H54 (cell line): Measurements from ENCODE around the gene WFS1.

ENCODE experiments used
- DNase-seq: peaks from one replicate; pipeline ENCODE4 v3.0.0; 2011; ENCODE audit warnings: low spot score, mixed read lengths; ENCODE audit not compliant: insufficient read length
- FAIRE-seq: peaks from 3 replicates; lab custom pipeline; 2011; peaks lifted over from hg19 to GRCh38; lab: Jason Lieb, UNC
- POLR2A ChIP-seq: IDR thresholded peaks from 2 replicates; pipeline ENCODE4 v1.6.1; 2011; ENCODE audit warnings: low read depth, mild to moderate bottlenecking, low read length

WFS1 gene

DNA sequence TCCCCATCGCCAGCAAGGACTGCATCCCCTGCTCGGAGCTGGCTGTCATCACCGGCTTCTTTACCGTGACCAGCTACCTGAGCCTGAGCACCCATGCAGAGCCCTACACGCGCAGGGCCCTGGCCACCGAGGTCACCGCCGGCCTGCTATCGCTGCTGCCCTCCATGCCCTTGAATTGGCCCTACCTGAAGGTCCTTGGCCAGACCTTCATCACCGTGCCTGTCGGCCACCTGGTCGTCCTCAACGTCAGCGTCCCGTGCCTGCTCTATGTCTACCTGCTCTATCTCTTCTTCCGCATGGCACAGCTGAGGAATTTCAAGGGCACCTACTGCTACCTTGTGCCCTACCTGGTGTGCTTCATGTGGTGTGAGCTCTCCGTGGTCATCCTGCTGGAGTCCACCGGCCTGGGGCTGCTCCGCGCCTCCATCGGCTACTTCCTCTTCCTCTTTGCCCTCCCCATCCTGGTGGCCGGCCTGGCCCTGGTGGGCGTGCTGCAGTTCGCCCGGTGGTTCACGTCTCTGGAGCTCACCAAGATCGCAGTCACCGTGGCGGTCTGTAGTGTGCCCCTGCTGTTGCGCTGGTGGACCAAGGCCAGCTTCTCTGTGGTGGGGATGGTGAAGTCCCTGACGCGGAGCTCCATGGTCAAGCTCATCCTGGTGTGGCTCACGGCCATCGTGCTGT is 31.5 kb downstream of the WFS1 start:
- DNase-seq (no peak), FAIRE-seq (no peak)
- no peak for TF ChIP-seq POLR2A

DNA sequence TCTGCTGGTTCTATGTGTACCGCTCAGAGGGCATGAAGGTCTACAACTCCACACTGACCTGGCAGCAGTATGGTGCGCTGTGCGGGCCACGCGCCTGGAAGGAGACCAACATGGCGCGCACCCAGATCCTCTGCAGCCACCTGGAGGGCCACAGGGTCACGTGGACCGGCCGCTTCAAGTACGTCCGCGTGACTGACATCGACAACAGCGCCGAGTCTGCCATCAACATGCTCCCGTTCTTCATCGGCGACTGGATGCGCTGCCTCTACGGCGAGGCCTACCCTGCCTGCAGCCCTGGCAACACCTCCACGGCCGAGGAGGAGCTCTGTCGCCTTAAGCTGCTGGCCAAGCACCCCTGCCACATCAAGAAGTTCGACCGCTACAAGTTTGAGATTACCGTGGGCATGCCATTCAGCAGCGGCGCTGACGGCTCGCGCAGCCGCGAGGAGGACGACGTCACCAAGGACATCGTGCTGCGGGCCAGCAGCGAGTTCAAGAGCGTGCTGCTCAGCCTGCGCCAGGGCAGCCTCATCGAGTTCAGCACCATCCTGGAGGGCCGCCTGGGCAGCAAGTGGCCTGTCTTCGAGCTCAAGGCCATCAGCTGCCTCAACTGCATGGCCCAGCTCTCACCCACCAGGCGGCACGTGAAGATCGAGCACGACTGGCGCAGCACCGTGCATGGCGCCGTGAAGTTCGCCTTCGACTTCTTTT is 32.2 kb downstream of the WFS1 start:
- no peak for DNase-seq
- no peak for FAIRE-seq
- no peak for TF ChIP-seq POLR2A

DNA sequence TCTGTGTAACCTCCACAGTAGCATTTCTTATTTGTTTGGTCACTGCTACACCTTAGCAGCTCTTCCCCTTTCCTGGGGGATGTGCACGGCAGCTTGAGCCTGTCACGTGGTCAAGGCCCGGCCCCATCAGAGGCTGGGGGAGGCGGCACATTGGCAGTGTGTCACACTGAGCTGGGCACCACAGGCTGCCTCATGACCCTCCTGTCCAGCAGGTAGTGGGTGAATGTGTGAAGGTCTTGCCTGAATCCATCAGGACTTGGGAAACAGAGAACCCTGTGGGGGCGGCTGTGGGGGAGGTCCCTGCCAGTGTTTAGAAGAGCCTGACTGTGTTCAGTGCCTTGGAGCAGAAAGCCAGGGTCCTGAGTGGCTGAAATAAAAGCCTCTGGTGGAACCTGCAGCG is 33.2 kb downstream of the WFS1 start:
- TF ChIP-seq POLR2A = no peak
- DNase-seq (no peak), FAIRE-seq (no peak)

DNA sequence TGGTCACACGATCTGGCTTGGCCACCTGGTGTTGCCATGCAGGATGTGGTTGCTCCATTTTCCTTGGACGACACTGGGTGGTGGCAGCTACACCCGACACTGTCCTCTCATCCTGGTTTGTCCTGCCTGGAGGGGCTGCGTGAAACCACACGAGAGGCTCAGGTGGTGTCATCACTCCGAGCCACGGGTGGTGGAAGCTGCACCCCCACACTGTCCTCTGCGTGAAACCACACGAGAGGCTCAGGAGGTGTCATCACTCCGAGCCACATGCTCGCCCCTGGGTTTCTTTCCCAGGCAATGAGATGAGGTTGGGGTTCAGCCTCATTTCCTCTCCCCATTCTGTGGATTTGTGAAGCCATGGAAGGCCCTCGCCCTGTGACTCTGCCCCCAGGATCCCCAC is 34.3 kb downstream of the WFS1 start:
- no peak for FAIRE-seq
- DNase-seq = no peak
- TF ChIP-seq POLR2A = no peak

DNA sequence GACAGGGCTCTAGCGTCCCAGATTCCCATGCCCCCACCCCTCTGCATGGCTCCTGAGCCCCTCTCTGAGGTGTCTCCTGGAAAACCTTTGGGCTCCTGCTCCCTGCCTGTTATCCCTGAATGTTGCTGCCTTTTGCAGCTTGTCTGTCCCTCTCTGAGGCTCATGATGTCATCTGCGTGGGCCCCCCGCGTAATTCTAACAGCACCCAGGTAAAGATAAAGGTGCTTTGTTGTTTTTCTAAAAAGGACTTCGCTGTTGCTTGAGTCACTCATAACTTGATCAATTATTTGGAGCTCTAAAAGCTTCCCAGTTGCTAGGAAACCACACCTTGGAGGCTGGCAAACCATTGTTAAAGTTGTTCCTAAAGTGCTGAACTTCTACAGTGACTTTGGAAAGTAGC is 36.6 kb downstream of the WFS1 start:
- no peak for FAIRE-seq
- no peak for TF ChIP-seq POLR2A
- no peak for DNase-seq

DNA sequence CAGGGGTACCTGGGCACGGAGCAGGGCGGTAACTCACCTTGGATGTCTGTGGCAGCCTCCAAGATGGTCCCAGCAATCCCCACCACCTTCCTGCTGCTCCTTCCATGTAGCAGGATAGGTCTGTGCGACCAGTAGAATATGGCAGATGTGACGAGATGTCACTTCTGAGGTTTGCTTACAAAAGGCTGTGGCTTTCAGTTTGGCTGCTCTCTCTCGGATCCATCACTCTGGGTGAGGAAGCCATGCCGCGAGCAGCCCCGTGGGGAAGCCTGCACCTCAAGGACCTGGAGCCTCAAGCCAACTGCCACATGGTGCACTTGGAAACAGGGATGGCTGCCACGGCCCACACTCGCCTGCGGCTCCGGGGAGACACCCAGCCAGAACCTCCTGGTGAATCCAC is 37.6 kb downstream of the WFS1 start:
- TF ChIP-seq POLR2A = no peak
- DNase-seq = no peak
- FAIRE-seq = no peak

DNA sequence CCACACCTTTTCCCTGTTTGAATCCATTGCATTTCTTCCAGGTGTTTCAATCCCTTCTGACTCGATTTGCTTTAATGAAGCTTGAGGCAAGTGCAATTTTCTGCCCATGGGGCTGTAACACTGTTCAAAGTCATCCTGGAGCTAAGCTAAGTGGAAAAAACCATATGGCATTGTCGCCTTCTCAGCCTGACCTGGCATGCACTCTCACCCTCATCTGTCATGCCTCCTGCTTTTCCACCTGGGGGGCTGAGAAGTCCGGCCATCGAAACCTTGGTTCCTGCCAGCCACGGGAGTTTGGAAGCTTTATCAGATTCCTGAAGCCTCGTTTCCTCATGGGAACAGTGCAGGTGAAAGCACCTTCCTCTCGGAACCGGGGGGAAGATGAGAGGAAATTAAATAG is 38.2 kb downstream of the WFS1 start:
- FAIRE-seq = no peak
- no peak for TF ChIP-seq POLR2A
- DNase-seq = no peak

DNA sequence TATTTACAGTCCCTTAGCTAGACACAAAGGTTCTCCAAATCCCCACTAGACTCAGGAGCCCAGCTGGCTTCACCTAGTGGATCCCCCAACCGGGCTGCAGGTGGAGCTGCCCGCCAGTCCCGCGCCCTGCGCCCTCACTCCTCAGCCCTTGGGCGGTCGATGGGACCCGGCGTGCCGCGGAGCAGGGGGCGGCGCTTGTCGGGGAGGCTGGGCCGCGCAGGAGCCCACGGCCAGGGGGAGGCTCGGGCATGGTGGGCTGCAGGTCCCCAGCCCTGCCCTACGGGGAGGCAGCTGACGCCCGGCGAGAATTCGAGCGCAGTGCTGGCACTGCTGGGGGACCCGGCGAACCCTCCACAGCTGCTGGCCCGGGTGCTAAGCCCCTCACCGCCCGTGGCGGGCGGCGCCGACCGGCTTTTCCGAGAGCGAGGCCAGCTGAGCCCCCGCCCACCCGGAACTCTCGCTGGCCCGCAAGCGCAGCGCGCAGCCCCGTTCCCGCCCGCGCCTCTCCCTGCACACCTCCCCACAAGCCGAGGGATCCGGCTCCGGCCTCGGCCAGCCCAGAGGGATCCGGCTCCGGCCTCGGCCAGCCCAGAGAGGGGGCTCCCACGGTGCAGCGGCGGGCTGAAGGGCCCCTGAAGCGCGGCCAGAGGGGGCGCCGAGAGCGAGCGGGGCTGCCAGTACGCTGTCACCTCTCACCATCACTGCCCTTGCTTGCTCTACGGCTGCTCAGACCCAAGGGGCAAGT is 39.4 kb downstream of the WFS1 start:
- FAIRE-seq = no peak
- DNase-seq = no peak
- no peak for TF ChIP-seq POLR2A

DNA sequence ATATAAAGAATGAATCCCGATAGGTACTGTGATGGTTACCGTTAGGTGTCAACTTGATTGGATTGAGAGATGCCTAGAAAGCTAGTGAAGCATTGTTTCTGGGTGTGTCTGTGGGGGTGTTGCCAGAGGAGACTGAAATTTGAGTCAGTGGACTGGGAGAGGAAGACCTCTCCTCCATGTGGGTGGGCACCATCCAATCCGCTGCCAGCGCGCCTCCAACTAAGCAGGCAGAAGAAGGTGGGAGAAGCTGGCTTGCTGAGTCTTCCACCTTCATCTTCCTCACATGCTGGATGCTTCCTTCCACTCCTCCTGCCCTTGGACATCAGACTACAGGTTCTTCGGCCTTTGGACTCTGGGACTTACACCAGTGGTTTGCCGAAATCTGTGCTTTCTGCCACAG is 40.1 kb downstream of the WFS1 start:
- no peak for DNase-seq
- no peak for TF ChIP-seq POLR2A
- FAIRE-seq = no peak

DNA sequence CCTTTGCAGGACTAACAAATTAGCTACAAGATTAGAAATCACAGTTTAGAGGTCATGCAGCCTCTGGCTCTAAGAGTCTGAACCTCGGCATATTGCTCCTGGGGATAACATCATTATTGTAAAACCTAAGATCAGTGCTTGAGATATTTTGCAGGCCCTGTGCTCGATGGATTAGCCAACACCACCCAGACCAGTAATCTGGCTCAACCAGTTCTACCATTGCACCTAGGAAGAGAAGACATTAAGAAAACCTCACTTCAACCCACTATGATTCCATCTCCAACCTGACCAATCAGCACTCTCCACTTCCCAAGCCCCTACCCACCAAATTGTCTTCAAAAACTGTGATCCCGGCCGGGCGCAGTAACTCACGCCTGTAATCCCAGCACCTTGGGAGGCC is 43.6 kb downstream of the WFS1 start:
- DNase-seq (no peak), FAIRE-seq (no peak)
- no peak for TF ChIP-seq POLR2A

DNA sequence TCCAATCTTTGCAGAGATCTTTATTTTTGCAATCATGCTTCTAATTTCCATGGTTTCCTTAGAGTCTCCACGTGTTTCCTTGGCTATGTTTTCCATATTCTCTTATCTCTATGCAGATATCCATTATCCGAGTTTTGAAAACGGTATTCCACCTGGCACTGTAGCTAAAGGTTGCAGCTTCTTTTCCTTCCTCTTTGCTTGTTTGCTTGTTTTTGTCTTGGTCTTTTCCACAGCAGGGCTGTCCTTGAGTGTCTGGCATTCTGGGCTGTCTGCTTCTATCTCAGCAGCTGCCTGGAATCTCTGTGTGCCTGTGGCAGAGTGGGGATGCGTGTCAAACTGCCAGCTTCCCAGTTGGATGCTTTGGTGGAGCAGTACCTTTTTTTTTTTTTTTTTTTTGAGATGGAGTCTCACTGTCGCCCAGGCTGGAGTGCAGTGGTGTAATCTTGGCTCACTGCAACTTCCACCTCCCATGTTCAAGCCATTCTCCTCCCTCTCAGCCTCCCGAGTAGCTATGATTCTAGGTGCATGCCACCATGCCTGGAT is 46.9 kb downstream of the WFS1 start:
- no peak for TF ChIP-seq POLR2A
- FAIRE-seq (no peak), DNase-seq (no peak)

DNA sequence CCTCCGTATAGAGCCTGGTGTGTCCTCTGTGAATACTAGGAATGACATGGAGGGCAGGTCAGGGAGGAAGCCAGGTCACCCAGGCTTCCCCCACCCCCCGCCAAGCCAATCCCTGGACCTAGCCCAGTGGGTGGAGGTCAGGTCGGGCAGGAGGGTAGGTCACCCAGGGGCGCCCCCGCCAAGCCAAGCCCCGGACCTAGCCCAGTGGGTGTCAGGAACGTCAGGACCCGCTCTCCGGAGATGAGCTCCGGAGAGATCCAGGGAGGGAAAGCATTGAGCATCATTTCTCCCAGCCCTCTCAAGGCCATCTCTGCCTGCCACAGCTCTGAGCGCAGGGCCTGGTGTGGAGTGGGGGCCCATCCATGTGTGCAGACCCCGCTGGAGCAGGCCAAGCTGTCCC is 48.6 kb downstream of the WFS1 start:
- FAIRE-seq (no peak), DNase-seq (no peak)
- no peak for TF ChIP-seq POLR2A

DNA sequence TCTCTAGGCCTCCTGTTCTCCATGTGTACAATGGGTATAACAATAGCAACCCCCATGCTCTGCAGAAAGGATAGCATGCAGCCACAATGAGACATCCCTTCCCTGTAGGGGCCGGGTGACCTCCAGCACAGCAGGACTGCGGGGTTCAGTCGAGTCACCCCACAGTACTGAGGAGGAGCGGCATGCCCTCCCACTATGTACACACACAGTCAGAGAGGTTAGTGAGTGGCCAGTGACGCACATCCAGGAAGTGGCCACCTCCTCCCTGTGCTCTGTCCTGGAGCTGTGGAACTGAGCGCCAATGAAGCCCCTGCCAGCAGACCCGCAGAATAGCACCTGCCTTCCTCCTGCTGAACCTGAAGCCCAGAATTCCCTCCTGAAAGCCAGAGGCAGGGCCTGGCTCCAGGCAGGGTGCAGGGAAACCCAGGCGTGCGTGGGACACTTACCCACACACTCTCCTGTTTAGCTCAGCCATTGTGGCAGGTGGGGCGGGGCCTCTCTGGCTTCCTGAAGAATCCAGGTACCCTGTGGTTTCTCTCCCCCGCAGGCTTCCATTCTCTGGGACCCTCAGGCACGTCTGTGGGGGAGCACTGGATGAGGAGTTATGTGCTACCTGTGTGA is 50.0 kb downstream of the WFS1 start:
- DNase-seq (peak; percentile 57), FAIRE-seq (no peak)
- TF ChIP-seq POLR2A = no peak

DNA sequence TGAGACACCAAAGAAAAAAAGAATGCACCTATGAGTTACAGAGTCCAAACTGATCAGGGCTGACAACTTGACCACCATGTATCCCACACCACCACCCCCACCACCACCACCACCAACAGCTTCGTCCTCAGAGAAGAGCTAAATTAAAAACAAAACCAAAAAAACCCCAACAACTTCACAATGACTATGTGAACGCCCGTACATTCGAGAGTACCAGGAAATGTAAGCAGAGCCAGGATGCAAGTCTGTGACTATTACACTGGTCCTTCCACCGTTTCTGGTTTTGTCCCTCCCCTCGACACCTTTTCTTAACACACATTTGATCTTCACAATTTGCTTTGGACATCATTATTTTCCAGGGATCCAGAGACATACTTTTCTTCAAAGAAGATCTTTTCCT is 51.0 kb downstream of the WFS1 start:
- no peak for FAIRE-seq
- TF ChIP-seq POLR2A = no peak
- DNase-seq = no peak

DNA sequence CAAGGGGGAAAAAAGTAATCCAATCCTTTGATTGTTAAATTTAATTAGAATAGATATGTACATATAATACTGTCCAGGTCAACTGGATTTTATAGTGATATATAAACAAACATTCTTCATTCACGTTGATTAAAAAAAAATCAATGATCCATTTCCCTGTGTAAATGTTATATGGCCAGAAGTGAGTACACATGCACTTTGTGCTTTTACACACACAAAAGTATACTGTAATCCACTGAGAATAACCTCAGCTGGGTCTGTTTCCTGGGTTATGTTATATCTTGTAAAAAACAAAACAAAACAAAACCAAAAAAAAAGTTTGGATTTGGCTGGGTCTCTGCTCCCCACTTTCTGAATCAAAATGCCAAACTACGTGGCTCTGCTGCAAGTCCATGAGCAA is 51.7 kb downstream of the WFS1 start:
- no peak for FAIRE-seq
- TF ChIP-seq POLR2A = no peak
- no peak for DNase-seq
